ENCODE results near the gene VPS37C. TPM values are rescaled to one million over a fixed set of nuclear protein-coding genes. Genes with fewer than 3 reads are reported as not detected.

Gene VPS37C
- total and polyA plus RNA-seq, 9 donors, result 7.8 to 25.8 (median 19.7) TPM

DNA sequence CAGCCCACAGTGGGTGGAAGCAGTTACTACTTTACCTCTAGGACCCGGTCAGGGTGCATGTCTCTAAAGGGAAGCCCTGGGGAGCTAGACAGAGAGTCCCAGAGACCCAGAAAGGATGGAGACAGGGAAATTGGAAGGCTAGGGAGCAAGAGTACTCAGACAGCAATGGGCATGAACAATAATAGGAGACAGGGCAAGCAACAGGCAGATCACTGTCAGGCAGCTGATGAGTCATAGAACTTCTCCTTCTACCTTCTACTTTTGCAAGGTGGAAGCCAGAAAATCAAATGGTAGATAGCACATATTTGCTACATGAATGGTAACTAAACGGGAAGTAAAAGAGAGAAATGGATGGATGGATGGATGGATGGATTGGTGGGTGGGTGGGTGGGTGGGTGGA lies 39.3 kb downstream of the VPS37C start:
- Histone ChIP-seq H3K9me3 (no peaks in the 10 kb centered on the region), H3K4me3 (no peak overlapping the region), H3K36me3 (no peaks in the 10 kb centered on the region), H3K27ac (no peak overlapping the region), H3K4me1 (ENCODE audit: insufficient read depth) (peaks cover 10% of the 10 kb centered on the region), H3K27me3 (no peaks in the 10 kb centered on the region)
- intact Hi-C loops (cut with DNase I), result loop anchor here in 1 of 4 donors (10.0 kb wide), 1 partner anchor 287 kb away; no protein-coding TSS in a partner anchor
- 88 to 94% (median 90%) methylated on average over 2 of the region's 2 CpGs for WGBS, 3 donors
- no peak for TF ChIP-seq EP300 (IDR thresholded peaks at IDR 0.05)
- TF ChIP-seq, protein P1, sequence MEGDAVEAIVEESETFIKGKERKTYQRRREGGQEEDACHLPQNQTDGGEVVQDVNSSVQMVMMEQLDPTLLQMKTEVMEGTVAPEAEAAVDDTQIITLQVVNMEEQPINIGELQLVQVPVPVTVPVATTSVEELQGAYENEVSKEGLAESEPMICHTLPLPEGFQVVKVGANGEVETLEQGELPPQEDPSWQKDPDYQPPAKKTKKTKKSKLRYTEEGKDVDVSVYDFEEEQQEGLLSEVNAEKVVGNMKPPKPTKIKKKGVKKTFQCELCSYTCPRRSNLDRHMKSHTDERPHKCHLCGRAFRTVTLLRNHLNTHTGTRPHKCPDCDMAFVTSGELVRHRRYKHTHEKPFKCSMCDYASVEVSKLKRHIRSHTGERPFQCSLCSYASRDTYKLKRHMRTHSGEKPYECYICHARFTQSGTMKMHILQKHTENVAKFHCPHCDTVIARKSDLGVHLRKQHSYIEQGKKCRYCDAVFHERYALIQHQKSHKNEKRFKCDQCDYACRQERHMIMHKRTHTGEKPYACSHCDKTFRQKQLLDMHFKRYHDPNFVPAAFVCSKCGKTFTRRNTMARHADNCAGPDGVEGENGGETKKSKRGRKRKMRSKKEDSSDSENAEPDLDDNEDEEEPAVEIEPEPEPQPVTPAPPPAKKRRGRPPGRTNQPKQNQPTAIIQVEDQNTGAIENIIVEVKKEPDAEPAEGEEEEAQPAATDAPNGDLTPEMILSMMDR (IDR thresholded peaks at IDR 0.05), result no peak
- TF ChIP-seq POLR2A (IDR thresholded peaks at IDR 0.05), result no peak
- no peak for DNase-seq

DNA sequence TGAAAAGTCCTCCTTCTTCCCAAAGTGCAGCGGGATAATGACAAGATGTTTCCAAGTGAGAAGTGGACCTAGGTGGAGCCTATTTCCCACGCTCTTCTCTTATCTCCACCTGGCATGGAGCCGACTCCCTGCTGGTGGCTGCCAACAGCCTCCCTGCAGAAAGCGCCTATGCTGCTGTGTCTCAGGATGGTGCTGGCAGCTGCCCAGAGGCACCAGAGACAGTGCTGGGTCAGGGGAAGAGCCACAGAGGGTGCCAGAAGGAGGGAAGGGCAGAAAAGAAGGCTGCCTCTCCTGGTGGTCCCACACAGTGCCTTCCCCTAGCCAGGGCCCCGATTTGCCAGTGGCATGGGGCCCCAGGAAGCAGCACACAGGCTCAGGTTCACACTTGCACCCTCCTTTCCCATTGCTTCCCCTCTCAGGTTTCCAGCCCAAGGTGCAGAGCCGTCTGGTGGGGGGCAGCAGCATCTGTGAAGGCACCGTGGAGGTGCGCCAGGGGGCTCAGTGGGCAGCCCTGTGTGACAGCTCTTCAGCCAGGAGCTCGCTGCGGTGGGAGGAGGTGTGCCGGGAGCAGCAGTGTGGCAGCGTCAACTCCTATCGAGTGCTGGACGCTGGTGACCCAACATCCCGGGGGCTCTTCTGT lies 39.9 kb downstream of the VPS37C start:
- Histone ChIP-seq H3K4me3 (no peak overlapping the region), H3K4me1 (ENCODE audit: insufficient read depth) (peaks cover 10% of the 10 kb centered on the region), H3K36me3 (no peaks in the 10 kb centered on the region), H3K9me3 (no peaks in the 10 kb centered on the region), H3K27ac (no peak overlapping the region), H3K27me3 (no peaks in the 10 kb centered on the region)
- intact Hi-C loops (cut with DNase I), result loop anchor here in 1 of 4 donors (10.0 kb wide), 1 partner anchor 287 kb away; no protein-coding TSS in a partner anchor
- WGBS, 3 donors, result 66 to 68% (median 68%) methylated on average over 15 of the region's 15 CpGs
- DNase-seq, result peak in 4 of 5 donors; percentile 45 to 73 (median 56)
- TF ChIP-seq, protein P1 (IDR thresholded peaks at IDR 0.05), result no peak
- TF ChIP-seq EP300 (IDR thresholded peaks at IDR 0.05) (no peak), POLR2A (IDR thresholded peaks at IDR 0.05) (no peak)

DNA sequence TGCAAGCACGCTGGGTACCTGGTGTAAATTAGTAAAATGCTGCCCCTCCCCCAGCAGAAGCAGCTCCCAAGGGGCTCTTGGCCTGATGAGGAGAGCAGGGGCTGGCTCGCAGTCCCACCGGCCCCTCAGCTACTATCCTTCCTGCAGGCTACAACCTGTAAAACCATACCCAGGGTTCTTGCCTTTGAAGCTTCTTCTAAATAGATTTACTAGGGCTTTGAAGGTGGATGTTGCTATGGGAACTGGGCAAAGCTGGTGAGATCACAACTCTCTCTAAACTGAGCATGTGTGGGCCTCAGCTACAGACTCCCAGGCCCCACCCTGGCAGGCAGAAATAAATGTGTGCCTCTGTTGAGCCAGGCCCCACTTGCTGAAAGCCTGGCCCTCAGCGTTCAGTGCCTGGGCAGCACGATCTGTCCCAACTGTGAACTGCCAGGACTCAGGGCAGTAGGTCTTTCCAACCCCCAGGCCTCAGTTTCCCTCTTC lies 40.5 kb downstream of the VPS37C start:
- peaks cover 8% of the 10 kb centered on the region for H3K4me1 ChIP-seq (ENCODE audit: insufficient read depth)
- no peaks in the 10 kb centered on the region for H3K36me3 ChIP-seq
- no peak overlapping the region for H3K4me3 ChIP-seq
- WGBS, 3 donors, result 57 to 70% (median 65%) methylated on average over 5 of the region's 5 CpGs
- no peaks in the 10 kb centered on the region for H3K27me3 ChIP-seq
- no peak overlapping the region for H3K27ac ChIP-seq
- no peak for TF ChIP-seq EP300 (IDR thresholded peaks at IDR 0.05)
- no peak for TF ChIP-seq POLR2A (IDR thresholded peaks at IDR 0.05)
- TF ChIP-seq, protein P1 (IDR thresholded peaks at IDR 0.05), result no peak
- no peak for DNase-seq
- H3K9me3 ChIP-seq, result no peaks in the 10 kb centered on the region
- intact Hi-C loops (cut with DNase I), result loop anchor here in 1 of 4 donors (10.0 kb wide), 1 partner anchor 286 kb away; no protein-coding TSS in a partner anchor

DNA sequence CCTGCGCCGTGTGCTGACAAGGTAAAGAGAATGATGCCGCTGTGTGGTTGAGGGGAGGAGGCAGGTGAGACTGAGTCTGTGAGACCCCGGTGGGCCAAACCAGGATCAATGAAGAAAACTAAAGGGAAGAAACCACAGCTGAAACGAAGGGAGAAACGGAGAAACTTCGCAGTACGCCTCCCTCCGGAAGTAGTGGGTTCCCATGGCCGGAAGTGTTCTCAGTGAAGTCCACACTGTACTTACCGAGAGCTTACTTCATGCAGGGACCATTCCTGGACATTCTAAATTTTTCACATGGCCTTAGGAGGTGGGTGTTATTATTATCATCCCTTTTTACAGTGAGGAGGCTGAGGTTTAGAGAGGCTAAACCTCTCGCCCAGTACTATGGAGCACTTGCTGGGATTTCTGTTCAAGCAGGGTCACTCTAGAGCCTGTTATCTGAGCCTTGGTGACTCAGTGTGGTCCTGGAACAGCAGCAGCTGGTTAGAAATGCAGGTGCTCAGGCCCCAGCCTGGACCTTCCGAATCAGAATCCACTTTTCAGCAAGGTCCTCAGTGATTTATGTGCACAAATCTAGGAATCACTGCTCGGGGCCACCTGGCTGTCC lies 41.0 kb downstream of the VPS37C start:
- no peak for DNase-seq
- H3K27me3 ChIP-seq, result no peaks in the 10 kb centered on the region
- no peak overlapping the region for H3K4me3 ChIP-seq
- no peaks in the 10 kb centered on the region for H3K9me3 ChIP-seq
- no peak overlapping the region for H3K27ac ChIP-seq
- TF ChIP-seq EP300 (IDR thresholded peaks at IDR 0.05) (no peak), POLR2A (IDR thresholded peaks at IDR 0.05) (no peak)
- TF ChIP-seq, protein P1 (IDR thresholded peaks at IDR 0.05), result no peak
- no peaks in the 10 kb centered on the region for H3K36me3 ChIP-seq
- intact Hi-C loops (cut with DNase I), result loop anchor here in 1 of 4 donors (10.0 kb wide), 1 partner anchor 285 kb away; no protein-coding TSS in a partner anchor
- WGBS, 3 donors, result 90 to 92% (median 92%) methylated on average over 14 of the region's 14 CpGs
- H3K4me1 ChIP-seq (ENCODE audit: insufficient read depth), result peaks cover 6% of the 10 kb centered on the region

Measured in ovary (tissue), 9 donors.